D721Med (cell line): Measurements from ENCODE around the gene EFNB2.

Experiments used
- DNase-seq: peaks from one replicate; pipeline ENCODE4 v3.0.0; 2011; ENCODE audit warnings: low spot score; ENCODE audit not compliant: insufficient read length
- FAIRE-seq: peaks from 2 replicates; lab custom pipeline; 2011; peaks lifted over from hg19 to GRCh38; lab: Jason Lieb, UNC
- CTCF ChIP-seq: IDR thresholded peaks from 2 replicates; pipeline ENCODE4 v1.5.1; 2012; ENCODE audit warnings: mild to moderate bottlenecking, control low read depth; ENCODE audit not compliant: insufficient read depth; ENCODE audit errors: missing control alignments

The EFNB2 gene

GRCh38 chr13:106473154-106473553 is 62.3 kb downstream of the EFNB2 start:
- TF ChIP-seq CTCF: no peak
- FAIRE-seq (no peak), DNase-seq (no peak)

GRCh38 chr13:106472621-106473020 is 62.8 kb downstream of the EFNB2 start:
- FAIRE-seq (no peak), DNase-seq (no peak)
- no peak for TF ChIP-seq CTCF

- FAIRE-seq (no peak), DNase-seq (no peak)
- TF ChIP-seq CTCF: no peak
Observed at GRCh38 chr13:106471957-106472543, 63.4 kb downstream of the EFNB2 start.

GRCh38 chr13:106470576-106470975 is 64.9 kb downstream of the EFNB2 start:
- FAIRE-seq (no peak), DNase-seq (no peak)
- TF ChIP-seq CTCF: no peak

GRCh38 chr13:106468744-106469590 is 66.5 kb downstream of the EFNB2 start:
- FAIRE-seq: no peak
- no peak for DNase-seq
- no peak for TF ChIP-seq CTCF

- FAIRE-seq: no peak
- no peak for DNase-seq
- no peak for TF ChIP-seq CTCF
Observed at GRCh38 chr13:106468207-106468606, 67.3 kb downstream of the EFNB2 start.
